K562 (cell line): ENCODE measurements around the gene PSMC4. TPM values are rescaled to one million over a fixed set of nuclear protein-coding genes. Genes with fewer than 3 reads are reported as not detected.
A peak's percentile ranks its signal among the peaks of the same experiment; 100 is the strongest.

ENCODE experiments used
- ARID1B ChIP-seq: fragments of 450-650 bp; IDR thresholded peaks from 2 replicates; pipeline ENCODE4 v1.6.1; 2016; ENCODE audit warnings: antibody characterized with exemption, mild to moderate bottlenecking, inconsistent platforms
- DIDO1 ChIP-seq: fragments of 450-650 bp; IDR thresholded peaks from 2 replicates; pipeline ENCODE4 v1.6.1; 2016; ENCODE audit warnings: low read depth, missing biosample characterization, missing genetic modification characterization
- FOXP1 ChIP-seq: sonication (generic); formaldehyde crosslinking; IDR thresholded peaks from 2 replicates; pipeline ENCODE4 v1.8.0; 2022; ENCODE audit warnings: mild to moderate bottlenecking, missing genetic modification reagents
- HLTF ChIP-seq: fragments of 450-650 bp; IDR thresholded peaks from 2 replicates; pipeline ENCODE4 v1.6.1; 2016
- STAT5B ChIP-seq: fragments of 250-450 bp; sonication (Bioruptor Pico); IDR thresholded peaks from 2 replicates; pipeline ENCODE4 v1.8.0; 2021; ENCODE audit warnings: mild to moderate bottlenecking, inconsistent platforms
- ZNF140 ChIP-seq: fragments of 250-450 bp; sonication (Bioruptor Pico); IDR thresholded peaks from 2 replicates; pipeline ENCODE4 v1.8.0; 2021; ENCODE audit warnings: moderate library complexity, mild to moderate bottlenecking, inconsistent platforms
- ZNF561 ChIP-seq: fragments of 450-650 bp; formaldehyde crosslinking; conservative IDR thresholded peaks from 2 replicates; pipeline ENCODE4 v1.4.0; 2020; ENCODE audit warnings: mild to moderate bottlenecking, moderate library complexity
- ZNF717 ChIP-seq: fragments of 250-450 bp; sonication (Bioruptor Pico); IDR thresholded peaks from 2 replicates; pipeline ENCODE4 v1.5.0; 2021
- polyA plus RNA-seq, 8 experiments: library from polyadenylated mRNA; depleted of rRNA in 4 of 8; stranded (reverse) in 5 of 8; unstranded in 3 of 8; fragments of >200 nt; fragmentation: Nextera tagmentation in 2 of 8; fragmentation: Illumina TruSeq in 1 of 8; extraction: Ambion mirVana in 2 of 8; extraction: Trizol in 1 of 8; gene quantifications; 2 replicates each; pipeline versions ENCODE4 v1.2.1 to v1.2.3, GENCODE V29; 2011 to 2014; ENCODE audit warnings: inconsistent platforms in 1 of 8, missing spikeins in 1 of 8
- total RNA-seq, 7 experiments: library from RNA; depleted of rRNA in 6 of 7; stranded (reverse); fragments of >200 nt in 6 of 7; fragmentation: Illumina TruSeq in 2 of 7; extraction: Trizol in 2 of 7; gene quantifications; 2 replicates each; pipeline versions ENCODE4 v1.2.1 to v1.2.3, GENCODE V29; 2011 to 2021; ENCODE audit warnings: low replicate concordance in 1 of 7
- TF ChIP-seq, protein P1 (sequence below): fragments of 250-450 bp; sonication (Bioruptor Pico); IDR thresholded peaks from 2 replicates; pipeline ENCODE4 v1.8.0; 2021; ENCODE audit warnings: mild to moderate bottlenecking, moderate library complexity
- TF ChIP-seq, protein P2 (sequence below): fragments of 450-650 bp; IDR thresholded peaks from 2 replicates; pipeline ENCODE4 v1.6.1; 2016; ENCODE audit warnings: borderline replicate concordance
- TF ChIP-seq, protein P3 (sequence below), 3 experiments: fragments of 200-800 bp in 1 of 3; fragments of 250-450 bp in 1 of 3; fragments of 450-650 bp in 1 of 3; sonication (Bioruptor Pico) in 1 of 3; sonication (Bioruptor generic) in 1 of 3; formaldehyde crosslinking in 1 of 3; IDR thresholded peaks; 2 replicates each; pipeline versions ENCODE4 v1.6.1 to v1.8.0; 2016 to 2022; ENCODE audit warnings: mild to moderate bottlenecking in 2 of 3, missing genetic modification characterization in 2 of 3, missing compliant biosample characterization in 1 of 3, moderate library complexity in 1 of 3
- TF ChIP-seq, protein P4 (sequence below), 2 experiments: IDR thresholded peaks in 1 of 2; conservative IDR thresholded peaks in 1 of 2; 2 replicates each; pipeline ENCODE4 v1.6.1; 2016; ENCODE audit warnings: low read depth in 2 of 2, mild to moderate bottlenecking in 1 of 2, missing compliant biosample characterization in 1 of 2, missing genetic modification characterization in 1 of 2, moderate library complexity in 1 of 2
- TF ChIP-seq, protein P5 (sequence below): IDR thresholded peaks from 2 replicates; pipeline ENCODE4 v1.6.1; 2014; ENCODE audit warnings: antibody characterized with exemption
- TF ChIP-seq, protein P6 (sequence below): fragments of 450-650 bp; IDR thresholded peaks from one replicate; pipeline ENCODE4 v1.6.1; 2018; ENCODE audit warnings: mild to moderate bottlenecking, moderate library complexity; ENCODE audit not compliant: partially characterized antibody

Gene PSMC4
- total and polyA plus RNA-seq, 9 of the 15 experiments (the other 6 are each of a cell fraction or from before 2014, with no cell fraction given) = 45.9 to 475 (median 142) TPM

DNA sequence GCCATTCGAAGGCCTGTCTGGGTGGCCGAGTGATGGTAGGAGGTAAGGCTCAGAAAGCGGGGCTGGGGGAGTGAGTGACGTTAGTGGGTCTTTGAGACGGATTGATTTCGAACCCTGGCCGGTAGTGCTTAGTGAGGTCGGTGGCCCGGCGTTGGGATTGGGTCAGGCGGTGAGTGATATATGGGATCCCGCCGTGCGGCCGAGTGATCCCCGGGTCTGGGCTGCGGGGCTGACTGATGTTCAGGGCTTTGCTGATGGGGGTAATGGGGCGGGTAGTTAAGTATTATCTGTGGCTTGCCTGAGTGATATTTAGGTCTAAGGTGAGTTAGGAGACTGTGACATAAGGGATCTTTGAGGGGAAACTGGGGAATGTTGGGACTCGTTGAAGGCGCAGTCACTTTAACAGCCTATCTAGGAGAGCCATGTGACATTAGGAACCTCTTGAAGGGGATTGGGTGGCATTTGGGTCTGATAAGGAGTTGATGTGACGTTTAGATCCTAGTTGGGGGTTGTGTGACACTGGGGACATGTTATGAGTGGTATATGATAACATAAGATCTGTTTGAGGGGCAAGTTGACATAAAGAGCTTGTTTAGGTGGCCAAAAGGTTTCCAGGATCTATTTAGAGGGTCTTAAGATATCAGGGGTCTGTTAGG is 543 bp downstream of the PSMC4 start (continued):
- TF ChIP-seq, protein P1, sequence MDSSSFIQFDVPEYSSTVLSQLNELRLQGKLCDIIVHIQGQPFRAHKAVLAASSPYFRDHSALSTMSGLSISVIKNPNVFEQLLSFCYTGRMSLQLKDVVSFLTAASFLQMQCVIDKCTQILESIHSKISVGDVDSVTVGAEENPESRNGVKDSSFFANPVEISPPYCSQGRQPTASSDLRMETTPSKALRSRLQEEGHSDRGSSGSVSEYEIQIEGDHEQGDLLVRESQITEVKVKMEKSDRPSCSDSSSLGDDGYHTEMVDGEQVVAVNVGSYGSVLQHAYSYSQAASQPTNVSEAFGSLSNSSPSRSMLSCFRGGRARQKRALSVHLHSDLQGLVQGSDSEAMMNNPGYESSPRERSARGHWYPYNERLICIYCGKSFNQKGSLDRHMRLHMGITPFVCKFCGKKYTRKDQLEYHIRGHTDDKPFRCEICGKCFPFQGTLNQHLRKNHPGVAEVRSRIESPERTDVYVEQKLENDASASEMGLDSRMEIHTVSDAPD (CRISPR knock-in tag) = no peak
- TF ChIP-seq HLTF (no peak; the same call in 1 of the 2 replicates), ZNF561 (no peak), STAT5B (CRISPR knock-in tag) (no peak), ZNF717 (CRISPR knock-in tag) (no peak), DIDO1 (no peak), ZNF140 (CRISPR knock-in tag) (no peak), FOXP1 (CRISPR knock-in tag) (no peak), ARID1B (peak; percentile 17; the same call in 1 of the 2 replicates)
- TF ChIP-seq, protein P2, sequence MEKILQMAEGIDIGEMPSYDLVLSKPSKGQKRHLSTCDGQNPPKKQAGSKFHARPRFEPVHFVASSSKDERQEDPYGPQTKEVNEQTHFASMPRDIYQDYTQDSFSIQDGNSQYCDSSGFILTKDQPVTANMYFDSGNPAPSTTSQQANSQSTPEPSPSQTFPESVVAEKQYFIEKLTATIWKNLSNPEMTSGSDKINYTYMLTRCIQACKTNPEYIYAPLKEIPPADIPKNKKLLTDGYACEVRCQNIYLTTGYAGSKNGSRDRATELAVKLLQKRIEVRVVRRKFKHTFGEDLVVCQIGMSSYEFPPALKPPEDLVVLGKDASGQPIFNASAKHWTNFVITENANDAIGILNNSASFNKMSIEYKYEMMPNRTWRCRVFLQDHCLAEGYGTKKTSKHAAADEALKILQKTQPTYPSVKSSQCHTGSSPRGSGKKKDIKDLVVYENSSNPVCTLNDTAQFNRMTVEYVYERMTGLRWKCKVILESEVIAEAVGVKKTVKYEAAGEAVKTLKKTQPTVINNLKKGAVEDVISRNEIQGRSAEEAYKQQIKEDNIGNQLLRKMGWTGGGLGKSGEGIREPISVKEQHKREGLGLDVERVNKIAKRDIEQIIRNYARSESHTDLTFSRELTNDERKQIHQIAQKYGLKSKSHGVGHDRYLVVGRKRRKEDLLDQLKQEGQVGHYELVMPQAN = no peak
- TF ChIP-seq, protein P3, sequence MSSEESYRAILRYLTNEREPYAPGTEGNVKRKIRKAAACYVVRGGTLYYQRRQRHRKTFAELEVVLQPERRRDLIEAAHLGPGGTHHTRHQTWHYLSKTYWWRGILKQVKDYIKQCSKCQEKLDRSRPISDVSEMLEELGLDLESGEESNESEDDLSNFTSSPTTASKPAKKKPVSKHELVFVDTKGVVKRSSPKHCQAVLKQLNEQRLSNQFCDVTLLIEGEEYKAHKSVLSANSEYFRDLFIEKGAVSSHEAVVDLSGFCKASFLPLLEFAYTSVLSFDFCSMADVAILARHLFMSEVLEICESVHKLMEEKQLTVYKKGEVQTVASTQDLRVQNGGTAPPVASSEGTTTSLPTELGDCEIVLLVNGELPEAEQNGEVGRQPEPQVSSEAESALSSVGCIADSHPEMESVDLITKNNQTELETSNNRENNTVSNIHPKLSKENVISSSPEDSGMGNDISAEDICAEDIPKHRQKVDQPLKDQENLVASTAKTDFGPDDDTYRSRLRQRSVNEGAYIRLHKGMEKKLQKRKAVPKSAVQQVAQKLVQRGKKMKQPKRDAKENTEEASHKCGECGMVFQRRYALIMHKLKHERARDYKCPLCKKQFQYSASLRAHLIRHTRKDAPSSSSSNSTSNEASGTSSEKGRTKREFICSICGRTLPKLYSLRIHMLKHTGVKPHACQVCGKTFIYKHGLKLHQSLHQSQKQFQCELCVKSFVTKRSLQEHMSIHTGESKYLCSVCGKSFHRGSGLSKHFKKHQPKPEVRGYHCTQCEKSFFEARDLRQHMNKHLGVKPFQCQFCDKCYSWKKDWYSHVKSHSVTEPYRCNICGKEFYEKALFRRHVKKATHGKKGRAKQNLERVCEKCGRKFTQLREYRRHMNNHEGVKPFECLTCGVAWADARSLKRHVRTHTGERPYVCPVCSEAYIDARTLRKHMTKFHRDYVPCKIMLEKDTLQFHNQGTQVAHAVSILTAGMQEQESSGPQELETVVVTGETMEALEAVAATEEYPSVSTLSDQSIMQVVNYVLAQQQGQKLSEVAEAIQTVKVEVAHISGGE (CRISPR knock-in tag; IDR thresholded peaks at IDR 0.05) = no peak
- TF ChIP-seq, protein P4, sequence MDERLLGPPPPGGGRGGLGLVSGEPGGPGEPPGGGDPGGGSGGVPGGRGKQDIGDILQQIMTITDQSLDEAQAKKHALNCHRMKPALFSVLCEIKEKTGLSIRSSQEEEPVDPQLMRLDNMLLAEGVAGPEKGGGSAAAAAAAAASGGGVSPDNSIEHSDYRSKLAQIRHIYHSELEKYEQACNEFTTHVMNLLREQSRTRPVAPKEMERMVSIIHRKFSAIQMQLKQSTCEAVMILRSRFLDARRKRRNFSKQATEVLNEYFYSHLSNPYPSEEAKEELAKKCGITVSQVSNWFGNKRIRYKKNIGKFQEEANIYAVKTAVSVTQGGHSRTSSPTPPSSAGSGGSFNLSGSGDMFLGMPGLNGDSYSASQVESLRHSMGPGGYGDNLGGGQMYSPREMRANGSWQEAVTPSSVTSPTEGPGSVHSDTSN (CRISPR knock-in tag; IDR thresholded peaks at IDR 0.05; ENCODE audit: low read depth) = no peak
- TF ChIP-seq, protein P4 (tag; conservative IDR thresholded peaks at IDR 0.05; ENCODE audit: low read depth) = peak; percentile 75
- TF ChIP-seq, protein P5, sequence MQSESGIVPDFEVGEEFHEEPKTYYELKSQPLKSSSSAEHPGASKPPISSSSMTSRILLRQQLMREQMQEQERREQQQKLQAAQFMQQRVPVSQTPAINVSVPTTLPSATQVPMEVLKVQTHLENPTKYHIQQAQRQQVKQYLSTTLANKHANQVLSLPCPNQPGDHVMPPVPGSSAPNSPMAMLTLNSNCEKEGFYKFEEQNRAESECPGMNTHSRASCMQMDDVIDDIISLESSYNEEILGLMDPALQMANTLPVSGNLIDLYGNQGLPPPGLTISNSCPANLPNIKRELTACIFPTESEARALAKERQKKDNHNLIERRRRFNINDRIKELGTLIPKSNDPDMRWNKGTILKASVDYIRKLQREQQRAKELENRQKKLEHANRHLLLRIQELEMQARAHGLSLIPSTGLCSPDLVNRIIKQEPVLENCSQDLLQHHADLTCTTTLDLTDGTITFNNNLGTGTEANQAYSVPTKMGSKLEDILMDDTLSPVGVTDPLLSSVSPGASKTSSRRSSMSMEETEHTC = no peak
- TF ChIP-seq, protein P6, sequence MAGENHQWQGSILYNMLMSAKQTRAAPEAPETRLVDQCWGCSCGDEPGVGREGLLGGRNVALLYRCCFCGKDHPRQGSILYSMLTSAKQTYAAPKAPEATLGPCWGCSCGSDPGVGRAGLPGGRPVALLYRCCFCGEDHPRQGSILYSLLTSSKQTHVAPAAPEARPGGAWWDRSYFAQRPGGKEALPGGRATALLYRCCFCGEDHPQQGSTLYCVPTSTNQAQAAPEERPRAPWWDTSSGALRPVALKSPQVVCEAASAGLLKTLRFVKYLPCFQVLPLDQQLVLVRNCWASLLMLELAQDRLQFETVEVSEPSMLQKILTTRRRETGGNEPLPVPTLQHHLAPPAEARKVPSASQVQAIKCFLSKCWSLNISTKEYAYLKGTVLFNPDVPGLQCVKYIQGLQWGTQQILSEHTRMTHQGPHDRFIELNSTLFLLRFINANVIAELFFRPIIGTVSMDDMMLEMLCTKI = no peak
